HG02852 (cell line): ENCODE data around the gene PRPSAP2.
A peak's percentile ranks its signal among the peaks of the same experiment; 100 is the strongest.

Experiments
- ATAC-seq: cut with Tn5 transposase; IDR thresholded peaks from one replicate; pipeline ENCODE4 v1.9.1; 2021; ENCODE audit warnings: mild to moderate bottlenecking, moderate library complexity; ENCODE audit not compliant: unreplicated experiment

The PRPSAP2 gene

GRCh38 chr17:18960803-18961511 lies 103.0 kb downstream of the PRPSAP2 start:
- peak; percentile 79 for ATAC-seq

GRCh38 chr17:18961634-18962493 lies 103.9 kb downstream of the PRPSAP2 start:
- ATAC-seq, result no peak

GRCh38 chr17:18962494-18962815 lies 104.5 kb downstream of the PRPSAP2 start:
- no peak for ATAC-seq

- no peak for ATAC-seq
These were observed 105.4 kb downstream of the PRPSAP2 start for GRCh38 chr17:18963126-18964017.

GRCh38 chr17:18964018-18964351 lies 106.1 kb downstream of the PRPSAP2 start:
- ATAC-seq, result no peak

- ATAC-seq, result no peak
These were observed 106.6 kb downstream of the PRPSAP2 start for GRCh38 chr17:18964550-18964949.

- no peak for ATAC-seq
These were observed 107.8 kb downstream of the PRPSAP2 start for GRCh38 chr17:18965530-18966236.

GRCh38 chr17:18966831-18967624 lies 109.1 kb downstream of the PRPSAP2 start:
- no peak for ATAC-seq

GRCh38 chr17:18967916-18968315 lies 110.0 kb downstream of the PRPSAP2 start:
- no peak for ATAC-seq

GRCh38 chr17:18968345-18968744 lies 110.4 kb downstream of the PRPSAP2 start:
- ATAC-seq, result no peak

GRCh38 chr17:18968945-18969887 lies 111.3 kb downstream of the PRPSAP2 start:
- no peak for ATAC-seq

GRCh38 chr17:18970582-18971480 lies 112.9 kb downstream of the PRPSAP2 start:
- no peak for ATAC-seq

- ATAC-seq, result no peak
These were observed 113.9 kb downstream of the PRPSAP2 start for GRCh38 chr17:18971801-18972200.

- no peak for ATAC-seq
These were observed 116.6 kb downstream of the PRPSAP2 start for GRCh38 chr17:18974407-18975149.

- ATAC-seq, result no peak
These were observed 117.7 kb downstream of the PRPSAP2 start for GRCh38 chr17:18975597-18975996.

- no peak for ATAC-seq
These were observed 118.3 kb downstream of the PRPSAP2 start for GRCh38 chr17:18976201-18976600.

- no peak for ATAC-seq
These were observed 119.1 kb downstream of the PRPSAP2 start for GRCh38 chr17:18977021-18977420.
